CD4-positive, alpha-beta T cell treated with Interleukin-6 at 100 ng/mL for 8 hours (primary cell): Measurements from ENCODE around the gene CD38.

Source experiments
- DNase-seq: peaks from one replicate; pipeline ENCODE4 v3.0.0-alpha.2; 2020; ENCODE audit warnings: mixed read lengths, low spot score

CD38 gene

DNA sequence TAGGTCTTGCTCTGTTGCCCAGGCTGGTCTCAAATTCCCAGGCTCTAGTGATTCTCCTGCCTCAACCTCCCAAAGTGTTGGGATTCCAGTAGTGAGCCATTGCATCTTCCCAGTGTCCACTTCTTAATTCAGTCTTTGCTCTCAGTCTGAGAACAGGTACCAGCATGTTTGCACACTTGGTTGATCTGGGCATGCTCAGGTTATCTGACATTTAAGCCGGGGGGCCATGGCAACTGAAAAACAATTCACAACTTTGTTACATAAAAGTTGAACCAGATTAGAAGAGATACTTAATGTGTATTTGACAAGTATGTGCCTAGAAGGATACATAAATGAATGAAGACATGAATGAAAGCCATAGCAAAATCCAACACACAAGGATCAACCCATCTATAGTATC lies 121.4 kb downstream of the CD38 start:
- no peak for DNase-seq

- no peak for DNase-seq
Observed at GRCh38 chr4:15901007-15901406, 122.9 kb downstream of the CD38 start.

GRCh38 chr4:15901998-15902397 lies 123.9 kb downstream of the CD38 start:
- DNase-seq, result no peak

DNA sequence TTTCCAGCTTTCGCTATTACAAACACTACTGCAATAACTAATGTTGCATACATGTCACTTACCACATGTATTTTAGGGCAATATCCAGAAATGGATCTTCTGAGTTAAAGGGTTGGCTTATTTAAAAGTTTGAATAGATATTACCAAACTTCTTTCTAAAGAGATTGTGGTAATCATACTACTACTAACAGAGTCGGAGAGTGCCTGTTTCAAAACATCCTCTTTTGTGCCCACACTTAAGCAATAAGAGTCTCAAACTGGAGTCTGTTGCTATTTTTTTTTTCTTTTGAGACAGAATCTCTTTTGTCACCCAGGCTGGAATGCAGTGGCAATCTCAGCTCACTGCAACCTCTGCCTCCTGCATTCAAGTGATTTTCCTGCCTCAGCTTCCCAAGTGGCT lies 124.6 kb downstream of the CD38 start:
- no peak for DNase-seq
